GF-D8 (cell line): Measurements from ENCODE around the gene AVEN.
"Not testable (repeated sequence)": the region's sequence is repeated elsewhere in the genome, so short reads cannot be mapped to it uniquely, and the experiment has no call there.

Experiments used
- DNase-seq: peaks from one replicate; lab custom pipeline; 2025; lab: John Stamatoyannopoulos, UW

AVEN gene, protein sequence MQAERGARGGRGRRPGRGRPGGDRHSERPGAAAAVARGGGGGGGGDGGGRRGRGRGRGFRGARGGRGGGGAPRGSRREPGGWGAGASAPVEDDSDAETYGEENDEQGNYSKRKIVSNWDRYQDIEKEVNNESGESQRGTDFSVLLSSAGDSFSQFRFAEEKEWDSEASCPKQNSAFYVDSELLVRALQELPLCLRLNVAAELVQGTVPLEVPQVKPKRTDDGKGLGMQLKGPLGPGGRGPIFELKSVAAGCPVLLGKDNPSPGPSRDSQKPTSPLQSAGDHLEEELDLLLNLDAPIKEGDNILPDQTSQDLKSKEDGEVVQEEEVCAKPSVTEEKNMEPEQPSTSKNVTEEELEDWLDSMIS

GRCh38 chr15:34038871-34039789 lies at the start of gene AVEN:
AVEN (minus strand) TSS chr15:34039204; CDS start chr15:34039046, 158 bp downstream.
- DNase-seq: no peak

- DNase-seq: no peak
These were observed 46.7 kb upstream of the AVEN start for GRCh38 chr15:34085746-34086145.

DNA sequence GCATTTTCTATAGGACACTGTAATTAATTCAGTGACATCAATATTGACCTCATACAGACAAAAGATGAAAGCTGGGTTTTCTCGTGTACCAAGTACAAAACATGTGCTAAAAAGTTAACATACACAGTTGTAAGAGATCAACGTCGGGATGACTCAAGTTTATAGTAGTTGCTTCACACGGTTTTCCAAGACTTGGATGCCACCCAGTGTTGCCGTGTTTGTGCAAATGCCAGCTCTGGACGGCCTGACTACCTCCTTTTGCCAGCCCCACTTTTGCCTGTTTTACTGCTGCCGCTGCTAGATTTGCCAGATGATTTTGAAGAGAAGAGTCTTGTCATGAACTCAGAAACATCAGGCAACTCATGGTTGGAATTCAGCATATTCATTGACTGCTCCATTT lies 45.1 kb upstream of the AVEN start:
- DNase-seq: no peak

DNA sequence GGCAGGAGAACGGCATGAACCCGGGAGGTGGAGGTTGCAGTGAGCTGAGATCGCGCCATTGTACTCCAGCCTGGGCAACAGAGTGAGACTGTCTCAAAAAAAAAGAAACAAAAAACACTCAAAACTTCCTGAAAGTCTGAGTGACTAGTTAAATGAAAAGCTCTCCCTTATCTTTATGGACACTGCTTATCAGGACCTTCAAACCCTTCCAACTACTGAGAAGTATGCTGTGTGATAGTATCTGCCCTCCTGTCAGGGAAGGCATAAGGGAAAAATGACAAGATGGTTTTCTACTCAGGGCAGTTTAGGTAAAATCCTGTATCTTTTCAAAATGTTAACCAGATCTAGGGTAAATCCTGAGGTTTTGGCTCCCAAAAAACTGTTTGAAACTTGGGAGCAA lies 40.9 kb upstream of the AVEN start:
- no peak for DNase-seq

DNA sequence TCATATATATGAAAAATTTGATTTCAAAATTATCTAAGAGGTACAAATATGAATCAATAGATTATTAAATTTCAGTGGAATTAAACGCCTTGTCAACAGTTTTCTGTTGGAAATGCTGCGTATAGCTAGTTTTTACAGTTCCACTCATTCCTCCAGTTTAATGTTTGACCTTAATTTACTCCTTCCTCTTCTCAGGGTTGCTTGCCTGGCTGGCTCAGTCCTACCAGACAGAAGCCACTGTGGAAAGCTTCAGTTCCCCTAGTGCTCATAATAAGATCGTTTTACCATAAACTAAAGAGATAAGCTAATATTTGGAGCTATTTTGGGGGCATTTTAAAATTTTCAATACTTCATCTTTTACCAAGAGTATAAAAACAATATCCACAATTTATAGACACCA lies 39.9 kb upstream of the AVEN start:
- DNase-seq: no peak

GRCh38 chr15:34076785-34077184 lies 37.8 kb upstream of the AVEN start:
- no peak for DNase-seq

DNA sequence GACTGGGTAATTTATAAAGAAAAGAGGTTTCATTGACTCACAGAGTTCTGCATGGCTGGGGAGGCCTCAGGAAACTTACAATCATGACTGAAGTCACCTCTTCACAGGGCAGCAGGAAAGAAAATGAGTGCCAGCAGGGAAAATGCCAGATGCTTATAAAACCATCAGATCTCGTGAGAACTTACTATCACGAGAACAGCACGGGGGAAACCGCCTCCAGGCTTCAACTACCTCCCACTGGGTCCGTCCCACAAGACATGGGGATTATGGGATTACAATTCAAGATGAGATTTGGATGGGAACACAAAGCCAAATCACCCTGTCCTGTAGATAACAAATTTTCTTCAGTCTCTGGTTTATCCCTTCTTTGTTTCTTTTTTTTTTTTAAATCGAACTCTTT lies 31.0 kb upstream of the AVEN start:
- no peak for DNase-seq

DNA sequence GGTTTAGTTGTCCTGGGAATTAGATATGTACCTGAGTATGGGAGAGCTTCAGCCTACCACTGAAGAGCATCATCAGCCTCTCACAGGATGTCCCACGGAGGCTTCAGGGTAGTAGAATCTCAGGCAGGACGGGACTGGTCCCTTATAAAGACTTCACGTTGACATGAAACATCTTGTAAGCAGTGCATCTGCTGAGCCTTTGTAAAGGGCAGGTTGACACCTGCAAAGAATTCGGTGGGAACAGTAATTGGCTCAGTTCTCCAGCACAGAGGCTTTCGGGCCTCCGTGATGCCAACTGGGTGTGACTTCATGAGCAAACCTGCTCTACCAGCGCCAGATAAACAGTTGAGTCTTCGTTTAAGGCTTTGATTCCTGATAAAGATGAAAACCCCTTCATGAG lies 26.9 kb upstream of the AVEN start:
- DNase-seq: no peak

DNA sequence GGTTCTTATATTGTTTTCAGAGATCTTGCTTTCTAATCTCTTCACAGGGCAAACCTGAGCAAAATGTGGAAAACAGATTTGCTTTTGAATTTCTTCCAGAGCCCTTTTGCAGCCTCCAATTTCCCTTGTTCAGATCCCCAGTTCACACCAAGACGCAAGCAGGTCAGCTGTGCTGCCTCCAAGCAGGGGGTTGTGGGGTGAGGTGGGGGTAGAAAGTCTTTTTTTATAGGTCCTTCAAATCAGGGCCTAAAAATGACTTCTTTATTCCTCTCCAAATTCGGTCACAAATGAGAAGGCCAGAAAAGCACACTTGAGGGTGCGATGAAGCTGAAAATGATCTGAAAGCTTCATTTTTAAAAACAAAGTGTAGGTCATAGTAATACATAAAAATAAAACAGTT lies 26.3 kb upstream of the AVEN start:
- DNase-seq: no peak

GRCh38 chr15:34064438-34064837 lies 25.4 kb upstream of the AVEN start:
- DNase-seq: no peak

GRCh38 chr15:34059946-34060345 lies 20.9 kb upstream of the AVEN start:
- DNase-seq: no peak

DNA sequence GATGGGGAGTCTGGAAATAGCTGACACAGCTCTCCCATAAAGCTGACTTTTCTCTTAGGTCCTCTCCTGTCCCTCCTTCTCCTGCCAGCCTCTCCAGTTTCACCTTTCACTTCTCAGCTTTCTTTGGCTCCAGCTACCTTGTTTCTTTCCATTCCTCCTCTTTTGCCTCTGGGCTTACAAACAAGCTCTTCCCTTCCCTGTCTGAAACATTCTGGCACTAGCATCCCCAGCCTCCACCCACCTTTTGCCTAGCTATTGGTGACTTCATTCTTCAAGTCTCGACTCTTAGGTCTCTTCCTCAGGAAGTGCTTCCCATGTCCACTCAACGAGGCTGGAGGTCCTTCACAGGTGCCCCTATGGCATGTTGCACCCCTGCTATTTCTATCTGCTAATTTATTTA lies 20.5 kb upstream of the AVEN start:
- no peak for DNase-seq

GRCh38 chr15:34056911-34057310 lies 17.9 kb upstream of the AVEN start:
- no peak for DNase-seq

GRCh38 chr15:34055868-34056595 lies 17.0 kb upstream of the AVEN start:
- DNase-seq: no peak

GRCh38 chr15:34054081-34054707 lies 15.2 kb upstream of the AVEN start:
- no peak for DNase-seq

DNA sequence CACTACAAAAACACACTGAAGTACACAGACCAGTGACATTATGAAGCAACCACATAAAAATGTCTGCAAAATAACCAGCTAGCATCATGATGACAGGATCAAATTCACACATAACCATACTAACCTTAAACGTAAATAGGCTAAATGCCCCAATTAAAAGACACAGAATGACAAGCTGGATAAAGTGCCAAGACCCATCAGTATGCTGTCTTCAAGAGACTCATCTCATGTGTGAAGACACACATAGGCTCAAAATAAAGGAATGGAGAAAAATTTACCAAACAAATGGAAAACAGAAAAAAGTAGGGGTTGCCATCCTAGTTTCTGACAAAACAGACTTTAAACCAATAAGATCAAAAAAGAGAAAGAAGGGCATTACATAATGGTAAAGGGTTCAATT lies 11.4 kb upstream of the AVEN start:
- DNase-seq: not testable (repeated sequence)

- DNase-seq: no peak
These were observed 10.1 kb upstream of the AVEN start for GRCh38 chr15:34049112-34049511.

- no peak for DNase-seq
These were observed 9.1 kb upstream of the AVEN start for GRCh38 chr15:34047893-34048775.

GRCh38 chr15:34046471-34047145 lies 7.6 kb upstream of the AVEN start:
- no peak for DNase-seq

- DNase-seq: no peak
These were observed 4.8 kb upstream of the AVEN start for GRCh38 chr15:34043813-34044212.
